GM12875 (cell line): ENCODE results near the gene BAZ1B.
"Not testable (repeated sequence)": the region's sequence is repeated elsewhere in the genome, so short reads cannot be mapped to it uniquely, and the experiment has no call there.

Experiments used
- H3K4me3 ChIP-seq: one replicate; pipeline ENCODE4 v1.5.1; 2011; ENCODE audit warnings: low read depth, low read length, control low read depth
- TF ChIP-seq, protein P1 (sequence below): IDR thresholded peaks from 2 replicates; pipeline ENCODE4 v1.5.1; 2011; ENCODE audit warnings: low read depth, mild to moderate bottlenecking, control low read depth, inconsistent platforms, low read length, moderate library complexity, borderline replicate concordance; ENCODE audit not compliant: insufficient read depth

Gene BAZ1B

DNA sequence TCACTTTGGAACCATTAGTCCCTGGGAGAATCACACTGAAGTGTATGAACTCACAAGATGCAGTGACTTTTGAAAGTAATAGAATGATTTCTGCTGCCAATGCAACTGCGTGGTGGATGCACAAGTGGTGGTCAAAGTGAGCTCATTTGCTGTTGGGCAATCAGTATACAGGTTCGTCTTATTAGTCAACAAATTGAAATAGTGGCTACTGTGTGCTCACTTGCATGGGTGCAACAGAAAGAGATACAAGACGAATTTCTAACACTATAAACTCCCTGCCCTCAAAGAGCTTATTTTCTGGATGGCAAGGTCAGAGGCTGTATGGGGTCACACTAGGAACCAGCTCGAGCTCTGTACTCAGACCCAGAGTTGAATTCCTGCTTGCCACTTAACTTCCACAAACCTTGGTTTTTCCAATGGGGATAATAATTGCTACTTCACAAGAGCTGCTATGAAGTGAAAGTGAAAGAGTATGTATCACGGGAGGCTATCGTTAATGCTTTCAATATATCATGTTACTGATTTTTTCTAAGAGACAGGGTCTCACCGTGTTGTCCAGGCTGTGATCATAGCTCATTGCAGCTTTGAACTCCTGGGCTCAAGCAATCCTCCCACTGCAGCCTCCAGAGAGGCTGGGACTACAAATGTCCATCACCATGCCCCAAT is 43.7 kb upstream of the BAZ1B start:
- H3K4me3 ChIP-seq, result no peak overlapping the region
- TF ChIP-seq, protein P1, sequence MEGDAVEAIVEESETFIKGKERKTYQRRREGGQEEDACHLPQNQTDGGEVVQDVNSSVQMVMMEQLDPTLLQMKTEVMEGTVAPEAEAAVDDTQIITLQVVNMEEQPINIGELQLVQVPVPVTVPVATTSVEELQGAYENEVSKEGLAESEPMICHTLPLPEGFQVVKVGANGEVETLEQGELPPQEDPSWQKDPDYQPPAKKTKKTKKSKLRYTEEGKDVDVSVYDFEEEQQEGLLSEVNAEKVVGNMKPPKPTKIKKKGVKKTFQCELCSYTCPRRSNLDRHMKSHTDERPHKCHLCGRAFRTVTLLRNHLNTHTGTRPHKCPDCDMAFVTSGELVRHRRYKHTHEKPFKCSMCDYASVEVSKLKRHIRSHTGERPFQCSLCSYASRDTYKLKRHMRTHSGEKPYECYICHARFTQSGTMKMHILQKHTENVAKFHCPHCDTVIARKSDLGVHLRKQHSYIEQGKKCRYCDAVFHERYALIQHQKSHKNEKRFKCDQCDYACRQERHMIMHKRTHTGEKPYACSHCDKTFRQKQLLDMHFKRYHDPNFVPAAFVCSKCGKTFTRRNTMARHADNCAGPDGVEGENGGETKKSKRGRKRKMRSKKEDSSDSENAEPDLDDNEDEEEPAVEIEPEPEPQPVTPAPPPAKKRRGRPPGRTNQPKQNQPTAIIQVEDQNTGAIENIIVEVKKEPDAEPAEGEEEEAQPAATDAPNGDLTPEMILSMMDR, result no peak

DNA sequence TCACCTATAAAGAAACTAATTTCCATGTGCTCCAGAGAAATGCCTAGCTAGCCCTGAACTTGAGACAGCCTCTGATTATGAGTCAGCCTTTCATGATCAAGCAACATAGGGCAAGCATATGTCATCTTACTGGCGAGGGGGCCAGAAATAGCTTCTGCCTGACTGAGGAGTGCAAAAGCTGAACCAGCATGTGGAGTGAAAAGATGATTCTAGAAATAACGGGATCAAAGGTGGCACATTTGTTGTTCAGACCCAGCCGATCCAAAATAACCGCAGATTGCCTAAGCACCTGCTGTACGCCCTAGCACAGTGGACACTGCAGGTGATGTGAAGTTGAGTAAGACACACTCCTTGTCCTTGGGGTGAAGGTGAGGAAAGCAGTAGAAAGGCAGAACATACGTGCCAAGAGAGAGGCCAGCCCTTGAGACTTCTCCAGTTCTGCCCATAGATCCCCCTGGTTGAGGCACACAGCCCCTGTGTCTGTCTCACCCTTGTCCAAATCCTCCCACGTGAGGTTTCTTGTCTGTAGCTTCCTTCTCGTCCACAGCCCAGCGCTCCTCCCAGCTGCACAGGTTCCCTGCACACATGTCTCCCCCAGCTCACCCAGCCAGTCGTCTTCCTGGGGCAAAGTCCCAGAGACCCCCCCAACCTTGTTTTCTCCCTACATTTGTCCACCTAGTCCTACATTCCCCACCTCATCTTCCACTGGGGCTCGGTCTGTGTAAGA is 38.2 kb upstream of the BAZ1B start:
- TF ChIP-seq, protein P1, result no peak
- H3K4me3 ChIP-seq, result no peak overlapping the region

DNA sequence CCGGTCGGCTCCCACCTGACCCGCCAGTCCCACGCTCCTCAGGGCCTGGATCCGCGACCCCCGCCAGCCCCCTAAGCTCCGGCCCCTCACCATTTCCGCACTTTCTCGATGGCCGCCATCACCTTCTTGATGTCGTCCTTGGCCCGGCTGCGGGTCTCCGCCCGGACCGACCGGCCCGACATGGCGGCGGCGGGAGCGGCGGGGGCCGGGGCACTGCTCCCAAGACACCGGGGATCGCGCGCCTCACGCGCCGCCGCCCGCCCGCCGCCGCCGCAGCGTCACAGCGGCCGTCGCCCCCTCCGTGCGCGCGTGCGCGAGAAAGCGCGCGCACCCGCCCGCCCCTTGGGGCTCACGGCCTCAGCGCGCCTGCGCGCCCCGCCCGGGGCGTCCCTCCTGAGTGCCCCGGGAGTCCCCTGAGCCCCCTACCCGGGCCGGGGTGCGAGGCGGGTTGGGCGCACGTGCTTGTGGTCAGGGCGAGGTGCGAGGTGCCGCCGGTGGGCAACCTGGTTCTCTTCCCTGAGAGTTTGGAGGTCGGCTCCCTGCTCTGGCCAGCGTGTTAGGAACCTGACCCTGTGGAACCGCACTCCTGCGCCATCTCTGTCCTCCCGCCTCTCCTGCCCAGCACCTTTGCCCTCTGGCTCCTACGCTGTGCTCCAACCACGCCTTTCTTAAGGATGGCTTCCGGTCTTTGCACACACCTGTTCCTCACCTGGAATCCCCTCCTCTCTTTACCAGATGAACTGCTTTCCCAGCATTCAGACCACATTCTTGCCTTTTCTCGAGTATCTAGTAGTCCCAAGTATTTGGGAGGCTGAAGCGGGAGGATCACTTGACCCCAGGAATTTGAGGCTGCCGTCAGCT is 35.5 kb upstream of the BAZ1B start, which contains the start of gene BCL7B:
Gene BCL7B (minus strand): TSS at position 294 of the 861 bp plus-strand sequence. CDS start 112 bp downstream, at position 182.
- TF ChIP-seq, protein P1, result no peak
- H3K4me3 ChIP-seq, result peak within 1 kb of the TSS; percentile 89

DNA sequence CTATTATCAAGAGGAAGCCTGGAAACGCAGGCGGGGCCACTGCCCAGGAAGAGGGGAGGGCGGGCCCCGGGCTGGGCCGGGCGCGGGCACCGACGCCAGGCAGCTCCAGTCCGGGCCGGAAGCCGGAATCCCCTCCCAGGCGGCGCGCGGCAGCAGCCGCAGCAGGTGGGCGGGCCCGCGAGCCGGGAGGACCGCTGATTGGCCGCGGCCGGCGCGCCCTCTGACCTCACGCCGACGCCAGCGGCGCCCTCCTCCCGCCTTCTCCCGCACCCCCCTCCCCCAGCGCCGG is 35.0 kb upstream of the BAZ1B start:
- TF ChIP-seq, protein P1, result no peak
- H3K4me3 ChIP-seq, result peak overlapping the region; percentile 89

DNA sequence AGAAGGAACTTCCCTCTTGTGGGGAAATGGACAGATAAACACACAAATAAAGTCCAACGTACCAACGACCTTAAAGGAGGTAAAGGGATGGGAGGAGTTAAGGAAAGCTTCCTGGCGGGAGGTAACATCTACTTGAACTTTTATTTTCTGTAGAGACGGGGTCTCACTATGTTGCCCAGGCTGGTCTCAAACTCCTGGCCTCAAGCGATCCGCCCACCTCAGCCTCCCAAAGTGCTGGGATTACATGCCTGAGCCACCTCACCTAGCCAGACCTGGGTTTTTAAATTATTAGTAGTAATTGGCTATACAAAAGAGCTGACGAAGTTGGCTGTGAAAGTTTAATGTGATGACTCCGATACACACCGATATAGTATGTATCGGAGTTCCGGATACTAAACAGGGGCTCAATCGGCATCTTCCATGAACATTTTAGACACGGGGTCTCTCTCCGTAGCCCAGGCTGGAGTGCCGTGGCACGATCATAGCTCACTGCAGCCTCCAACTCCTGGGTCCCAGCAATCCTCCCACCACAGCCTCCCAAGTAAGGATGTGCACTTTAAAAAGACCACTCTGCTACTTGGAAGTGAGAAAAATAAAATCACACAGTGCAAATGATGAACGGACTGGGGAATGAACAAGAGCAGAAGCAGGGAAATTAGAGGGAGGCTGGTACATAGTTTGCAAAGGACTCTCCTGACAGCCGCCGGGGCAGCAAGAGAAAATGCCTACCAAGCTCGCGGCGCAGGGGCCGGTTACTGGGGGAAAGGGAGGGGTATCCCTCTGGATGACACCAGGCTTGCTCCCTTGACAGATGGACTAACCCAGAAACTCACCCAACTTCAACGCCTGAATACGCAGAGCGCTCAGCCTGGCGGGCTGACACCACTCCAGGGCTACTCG is 34.4 kb upstream of the BAZ1B start:
- TF ChIP-seq, protein P1, result no peak
- H3K4me3 ChIP-seq, result peak overlapping the region; percentile 64

DNA sequence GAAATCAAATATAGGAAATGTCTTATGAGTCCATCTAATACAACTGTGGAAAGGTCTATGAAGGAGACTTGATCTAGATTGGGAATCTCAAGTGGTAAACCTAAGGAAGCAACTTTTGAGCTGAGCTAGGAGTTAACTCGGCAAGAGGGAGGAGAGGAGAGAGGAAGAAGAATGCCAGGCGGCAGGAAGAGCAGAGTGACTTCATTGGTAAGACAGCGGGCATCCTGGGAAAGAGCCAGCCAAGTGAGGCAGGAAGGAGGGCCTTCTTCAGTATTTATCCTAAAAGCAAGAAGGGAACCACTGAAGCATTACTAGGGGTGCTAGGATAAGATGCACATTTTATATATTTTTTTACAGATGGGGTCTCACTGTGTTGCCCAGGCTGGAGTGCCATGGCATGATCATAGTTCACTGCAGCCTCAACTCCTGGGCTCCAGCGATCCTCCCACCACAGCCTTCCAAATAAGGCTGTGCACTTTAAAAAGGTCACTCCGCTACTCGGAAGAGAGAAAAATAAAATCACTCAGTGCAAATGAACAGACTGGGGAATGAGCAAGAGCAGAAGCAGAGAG is 33.4 kb upstream of the BAZ1B start:
- TF ChIP-seq, protein P1, result no peak
- H3K4me3 ChIP-seq, result no peak overlapping the region

DNA sequence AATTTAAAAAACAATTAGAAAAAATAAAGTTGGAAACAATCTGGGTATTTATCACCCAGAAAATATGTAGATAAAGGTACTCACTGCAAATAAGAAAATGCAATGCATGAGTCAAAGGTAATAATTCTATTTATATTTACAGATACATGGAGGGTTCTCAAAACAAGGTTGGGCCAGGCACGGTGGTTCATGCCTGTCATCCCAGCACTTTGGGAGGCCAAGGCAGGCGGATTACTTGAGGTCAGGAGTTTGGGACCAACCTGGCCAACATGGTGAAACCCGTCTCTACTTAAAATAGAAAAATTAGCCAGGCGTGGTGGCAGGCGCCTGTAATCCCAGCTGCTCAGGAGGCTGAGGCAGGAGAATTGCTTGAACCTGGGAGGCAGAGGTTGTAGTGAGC is 28.0 kb upstream of the BAZ1B start:
- not testable (repeated sequence) for H3K4me3 ChIP-seq
